Midbrain (tissue), 1 donor: ENCODE measurements around the gene ELL3.
"Not testable (repeated sequence)": the region's sequence is repeated elsewhere in the genome, so short reads cannot be mapped to it uniquely, and the experiment has no call there.

Source experiments
- DNase-seq: peaks from one replicate; lab custom pipeline; 2025; lab: John Stamatoyannopoulos, UW

ELL3 gene

GRCh38 chr15:43776718-43777266 lies at the start of gene ELL3:
ELL3 (minus strand) TSS chr15:43776966; CDS start chr15:43776901, 65 bp downstream.
- peak; percentile 72 for DNase-seq

GRCh38 chr15:43826029-43826507 lies 49.3 kb upstream of the ELL3 start:
- no peak for DNase-seq

GRCh38 chr15:43825305-43825704 lies 48.5 kb upstream of the ELL3 start:
- not testable (repeated sequence) for DNase-seq

GRCh38 chr15:43824302-43825246 lies 47.8 kb upstream of the ELL3 start, which contains the start of gene MFAP1:
MFAP1 (minus strand) TSS chr15:43824690; CDS start chr15:43824569, 121 bp downstream.
- peak; percentile 98 for DNase-seq

- no peak for DNase-seq
These were observed 44.7 kb upstream of the ELL3 start for GRCh38 chr15:43821505-43821904.

GRCh38 chr15:43815064-43815463 lies 38.3 kb upstream of the ELL3 start:
- not testable (repeated sequence) for DNase-seq

- DNase-seq = no peak
These were observed 32.4 kb upstream of the ELL3 start for GRCh38 chr15:43808960-43809678.

GRCh38 chr15:43808435-43808950 lies 31.7 kb upstream of the ELL3 start:
- DNase-seq = no peak

GRCh38 chr15:43802676-43803075 lies 25.9 kb upstream of the ELL3 start:
- DNase-seq = not testable (repeated sequence)

- DNase-seq = peak; percentile 96
These were observed 23.7 kb upstream of the ELL3 start, which contains the start of gene HYPK for GRCh38 chr15:43800286-43801141. HYPK (plus strand) TSS chr15:43800599; CDS start chr15:43800623, 24 bp downstream.

- no peak for DNase-seq
These were observed 23.1 kb upstream of the ELL3 start, which contains the start of gene SERINC4 for GRCh38 chr15:43799945-43800285. SERINC4 (minus strand) TSS chr15:43800220; CDS start chr15:43799986, 234 bp downstream.

GRCh38 chr15:43799209-43799944 lies 22.6 kb upstream of the ELL3 start:
- DNase-seq = no peak

GRCh38 chr15:43796566-43796965 lies 19.8 kb upstream of the ELL3 start:
- DNase-seq = no peak

GRCh38 chr15:43795997-43796396 lies 19.2 kb upstream of the ELL3 start:
- no peak for DNase-seq

GRCh38 chr15:43795197-43795596 lies 18.4 kb upstream of the ELL3 start:
- DNase-seq = no peak

GRCh38 chr15:43794269-43795037 lies 17.7 kb upstream of the ELL3 start:
- DNase-seq = no peak

GRCh38 chr15:43793647-43794046 lies 16.9 kb upstream of the ELL3 start:
- DNase-seq = no peak

GRCh38 chr15:43792761-43793476 lies 16.2 kb upstream of the ELL3 start:
- DNase-seq = no peak
